Neutrophil (primary cell): ENCODE data around the gene MAPT.
"Not testable (repeated sequence)": the region's sequence is repeated elsewhere in the genome, so short reads cannot be mapped to it uniquely, and the experiment has no call there.

ENCODE experiments used
- H3K27ac ChIP-seq: fragments of 200-600 bp; sonication (generic); 2 replicates; pipeline ENCODE4 v1.5.1; 2016; ENCODE audit warnings: mild to moderate bottlenecking, moderate library complexity
- H3K27me3 ChIP-seq: fragments of 200-600 bp; sonication (generic); 2 replicates; pipeline ENCODE4 v1.6.0; 2016; ENCODE audit warnings: mild to moderate bottlenecking
- H3K36me3 ChIP-seq: fragments of 200-600 bp; sonication (generic); 2 replicates; pipeline ENCODE4 v1.5.1; 2017
- H3K4me1 ChIP-seq, 2 experiments: fragments of 200-600 bp in 1 of 2; sonication (generic) in 1 of 2; 1 replicate in 1 of 2; 2 replicates in 1 of 2; pipeline versions ENCODE4 v1.5.1 to v1.6.1; 2013 to 2016; ENCODE audit warnings: low read depth in 1 of 2, low read length in 1 of 2, mild to moderate bottlenecking in 1 of 2, moderate library complexity in 1 of 2; ENCODE audit not compliant: control insufficient read depth in 1 of 2, insufficient read depth in 1 of 2
- H3K4me3 ChIP-seq, 2 experiments: fragments of 200-600 bp in 1 of 2; sonication (generic) in 1 of 2; 1 replicate in 1 of 2; 2 replicates in 1 of 2; pipeline ENCODE4 v1.5.1; 2013 to 2016; ENCODE audit warnings: low read depth in 1 of 2, low read length in 1 of 2, mild to moderate bottlenecking in 1 of 2, moderate library complexity in 1 of 2
- H3K9me3 ChIP-seq: fragments of 200-600 bp; sonication (generic); 2 replicates; pipeline ENCODE4 v1.5.1; 2016
- CTCF ChIP-seq: fragments of 200-600 bp; sonication (generic); IDR thresholded peaks from 2 replicates; pipeline ENCODE4 v1.5.1; 2016; ENCODE audit warnings: antibody characterized with exemption

The MAPT gene

GRCh38 chr17:46000757-46001156 lies 106.4 kb downstream of the MAPT start:
- H3K27ac ChIP-seq = no peak overlapping the region

GRCh38 chr17:46001390-46002310 lies 107.3 kb downstream of the MAPT start:
- no peak for TF ChIP-seq CTCF
- Histone ChIP-seq H3K9me3 (no peaks in the 10 kb centered on the region), H3K4me3 (no peak overlapping the region), H3K27ac (no peak overlapping the region), H3K4me1 (no peaks in the 10 kb centered on the region), H3K27me3 (no peaks in the 10 kb centered on the region), H3K36me3 (no peaks in the 10 kb centered on the region)

More at GRCh38 chr17:46000757-46001156, 106.4 kb downstream of the MAPT start:
- Histone ChIP-seq H3K36me3 (no peaks in the 10 kb centered on the region), H3K27me3 (no peaks in the 10 kb centered on the region), H3K9me3 (no peaks in the 10 kb centered on the region), H3K4me3 (no peak overlapping the region), H3K4me1 (no peaks in the 10 kb centered on the region)
- no peak for TF ChIP-seq CTCF

GRCh38 chr17:46002311-46002972 lies 108.1 kb downstream of the MAPT start:
- no peaks in the 10 kb centered on the region for H3K36me3 ChIP-seq
- H3K27me3 ChIP-seq = no peaks in the 10 kb centered on the region
- H3K9me3 ChIP-seq = no peaks in the 10 kb centered on the region
- no peak overlapping the region for H3K4me3 ChIP-seq
- no peak overlapping the region for H3K27ac ChIP-seq
- TF ChIP-seq CTCF = peak; percentile 95
- H3K4me1 ChIP-seq = no peaks in the 10 kb centered on the region

GRCh38 chr17:46002973-46003316 lies 108.6 kb downstream of the MAPT start:
- no peak for TF ChIP-seq CTCF
- Histone ChIP-seq H3K4me1 (no peaks in the 10 kb centered on the region), H3K36me3 (no peaks in the 10 kb centered on the region), H3K27ac (no peak overlapping the region), H3K9me3 (no peaks in the 10 kb centered on the region), H3K4me3 (no peak overlapping the region), H3K27me3 (no peaks in the 10 kb centered on the region)

- no peak overlapping the region for H3K4me3 ChIP-seq
- no peaks in the 10 kb centered on the region for H3K4me1 ChIP-seq
- no peak for TF ChIP-seq CTCF
- no peak overlapping the region for H3K27ac ChIP-seq
- H3K27me3 ChIP-seq = no peaks in the 10 kb centered on the region
- no peaks in the 10 kb centered on the region for H3K9me3 ChIP-seq
- H3K36me3 ChIP-seq = no peaks in the 10 kb centered on the region
Measured at GRCh38 chr17:46003907-46004748, 109.8 kb downstream of the MAPT start.

GRCh38 chr17:46006082-46006481 lies 111.7 kb downstream of the MAPT start:
- not testable (repeated sequence) for H3K4me1 ChIP-seq, H3K9me3 ChIP-seq, H3K4me3 ChIP-seq, H3K36me3 ChIP-seq, H3K27me3 ChIP-seq, H3K27ac ChIP-seq
